HG02759 (cell line): Measurements from ENCODE around the gene NF1.
"Not testable (repeated sequence)": the region's sequence is repeated elsewhere in the genome, so short reads cannot be mapped to it uniquely, and the experiment has no call there.

ENCODE experiments used
- ATAC-seq: cut with Tn5 transposase; IDR thresholded peaks from one replicate; pipeline ENCODE4 v1.9.1; 2021; ENCODE audit warnings: mild to moderate bottlenecking, moderate library complexity; ENCODE audit not compliant: unreplicated experiment

The NF1 gene

GRCh38 chr17:31249835-31250141, 155.0 kb downstream of the NF1 start:
- no peak for ATAC-seq

GRCh38 chr17:31250229-31250628, 155.5 kb downstream of the NF1 start:
- ATAC-seq = no peak

GRCh38 chr17:31251105-31251969, 156.6 kb downstream of the NF1 start:
- ATAC-seq = no peak

GRCh38 chr17:31251970-31252328, 157.2 kb downstream of the NF1 start:
- no peak for ATAC-seq

- ATAC-seq = no peak
Measured at GRCh38 chr17:31252741-31253140, 158.0 kb downstream of the NF1 start.

- no peak for ATAC-seq
Measured at GRCh38 chr17:31254654-31255053, 159.9 kb downstream of the NF1 start.

GRCh38 chr17:31256936-31257335, 162.2 kb downstream of the NF1 start:
- no peak for ATAC-seq

GRCh38 chr17:31260151-31260550, 165.4 kb downstream of the NF1 start:
- ATAC-seq = no peak

- no peak for ATAC-seq
Measured at GRCh38 chr17:31261601-31262000, 166.8 kb downstream of the NF1 start.

GRCh38 chr17:31262923-31263322, 168.1 kb downstream of the NF1 start:
- not testable (repeated sequence) for ATAC-seq

GRCh38 chr17:31266042-31266441, 171.3 kb downstream of the NF1 start:
- no peak for ATAC-seq

- no peak for ATAC-seq
Measured at GRCh38 chr17:31269036-31269577, 174.3 kb downstream of the NF1 start.

- no peak for ATAC-seq
Measured at GRCh38 chr17:31269578-31269983, 174.8 kb downstream of the NF1 start.

- ATAC-seq = no peak
Measured at GRCh38 chr17:31272236-31272635, 177.5 kb downstream of the NF1 start.

GRCh38 chr17:31272803-31273202, 178.0 kb downstream of the NF1 start:
- no peak for ATAC-seq

GRCh38 chr17:31273516-31273915, 178.7 kb downstream of the NF1 start:
- ATAC-seq = no peak

GRCh38 chr17:31274252-31274651, 179.5 kb downstream of the NF1 start:
- ATAC-seq = no peak

GRCh38 chr17:31275116-31275515, 180.3 kb downstream of the NF1 start:
- no peak for ATAC-seq

GRCh38 chr17:31279401-31279800, 184.6 kb downstream of the NF1 start:
- no peak for ATAC-seq

- no peak for ATAC-seq
Measured at GRCh38 chr17:31281061-31281460, 186.3 kb downstream of the NF1 start.

- ATAC-seq = no peak
Measured at GRCh38 chr17:31283841-31284240, 189.1 kb downstream of the NF1 start.

GRCh38 chr17:31286587-31286986, 191.8 kb downstream of the NF1 start:
- ATAC-seq = no peak

- ATAC-seq = not testable (repeated sequence)
Measured at GRCh38 chr17:31287932-31288331, 193.2 kb downstream of the NF1 start.
